A549 treated with AZD9567 at 1 μM for 4 hours (cell line): Measurements from ENCODE around the gene TOMM40. TPM values are rescaled to one million over a fixed set of nuclear protein-coding genes. Genes with fewer than 3 reads are reported as not detected.

ENCODE experiments used
- total RNA-seq: library from RNA; stranded (reverse); fragments of 200-300 nt; extraction: Qiagen RNA extraction; gene quantifications from 5 replicates; pipeline ENCODE4 v1.2.3, GENCODE V29; 2022; ENCODE audit not compliant: insufficient read depth

The TOMM40 gene
- total RNA-seq = 222 to 250 TPM (median 240 TPM) in 5 replicates

GRCh38 chr19:44891016-44891882, at the start of gene TOMM40:
TSS of gene TOMM40 (plus strand) at chr19:44891254. CDS start at chr19:44891416, 162 bp downstream.

GRCh38 chr19:44845612-44846454, 45.2 kb upstream of the TOMM40 start, which contains the start of gene NECTIN2:
TSS of gene NECTIN2 (plus strand) at chr19:44846297. CDS start at chr19:44846526, 229 bp downstream.

GRCh38 chr19:44905437-44906160, 14.5 kb downstream of the TOMM40 start, which contains the start of gene APOE:
TSS of gene APOE (plus strand) at chr19:44905796. CDS start at chr19:44906625, 829 bp downstream.

GRCh38 chr19:44914433-44915206, 23.6 kb downstream of the TOMM40 start, which contains the start of gene APOC1:
TSS of gene APOC1 (plus strand) at chr19:44914608. CDS start at chr19:44914892, 284 bp downstream.

GRCh38 chr19:44942067-44942571, 51.1 kb downstream of the TOMM40 start, which contains the start of gene APOC4:
TSS of gene APOC4 (plus strand) at chr19:44942237. CDS start at chr19:44942278, 41 bp downstream.

Other genes starting within 250 kb of the TOMM40 start
- 105 to 118 TPM (median 111 TPM) in 5 replicates for gene PVR, start 247.3 kb upstream of the TOMM40 start, total RNA-seq
- 8.1 to 12.4 TPM (median 9.7 TPM) in 5 replicates for gene CEACAM19, start 219.8 kb upstream of the TOMM40 start, total RNA-seq
- gene CEACAM16, start 192.1 kb upstream of the TOMM40 start, total RNA-seq = 0.12 to 0.16 TPM (median 0.14 TPM) in 4 of 5 replicates, not detected in the other
- gene BCL3, start 142.5 kb upstream of the TOMM40 start, total RNA-seq = 25.3 to 59.4 TPM (median 53.0 TPM) in 5 replicates
- not detected in 5 replicates for gene CBLC, start 113.4 kb upstream of the TOMM40 start, total RNA-seq
- gene BCAM, start 82.2 kb upstream of the TOMM40 start, total RNA-seq = 53.6 to 84.4 TPM (median 82.5 TPM) in 5 replicates
- gene NECTIN2, start 45.0 kb upstream of the TOMM40 start, total RNA-seq = 57.3 to 79.5 TPM (median 73.5 TPM) in 5 replicates
- gene APOE, start 14.5 kb downstream of the TOMM40 start, total RNA-seq = 12.6 to 20.0 TPM (median 15.3 TPM) in 5 replicates
- 74.0 to 128 TPM (median 117 TPM) in 5 replicates for gene APOC1, start 23.4 kb downstream of the TOMM40 start, total RNA-seq
- not detected in 5 replicates for gene APOC4, start 51.0 kb downstream of the TOMM40 start, total RNA-seq
- gene APOC2, start 54.8 kb downstream of the TOMM40 start, total RNA-seq = not detected in 5 replicates
- gene CLPTM1, start 64.1 kb downstream of the TOMM40 start, total RNA-seq = 149 to 198 TPM (median 172 TPM) in 5 replicates
- 18.2 to 47.3 TPM (median 36.6 TPM) in 5 replicates for gene RELB, start 110.2 kb downstream of the TOMM40 start, total RNA-seq
- gene CLASRP, start 147.8 kb downstream of the TOMM40 start, total RNA-seq = 32.1 to 79.8 TPM (median 76.7 TPM) in 5 replicates
- 14.1 to 18.2 TPM (median 16.0 TPM) in 5 replicates for gene ZNF296, start 185.2 kb downstream of the TOMM40 start, total RNA-seq
- 88.7 to 119 TPM (median 100 TPM) in 5 replicates for gene GEMIN7, start 188.0 kb downstream of the TOMM40 start, total RNA-seq
- gene PPP1R37, start 201.9 kb downstream of the TOMM40 start, total RNA-seq = 16.0 to 39.6 TPM (median 38.4 TPM) in 5 replicates